IMR-90 (cell line): ENCODE results near the gene MEGF11. TPM values are rescaled to one million over a fixed set of nuclear protein-coding genes. Genes with fewer than 3 reads are reported as not detected.

Experiments
- ATAC-seq: fragments of 200-7000 bp; cut with Tn5 transposase; 2 replicates; pipeline ENCODE4 v1.9.1; 2020; ENCODE audit warnings: low read depth, mild to moderate bottlenecking, moderate library complexity
- BruUV-seq: library from RNA; stranded (reverse); fragments of 400-500 nt; replicated peaks from 2 replicates; lab custom pipeline; 2021; lab: Mats Ljungman, UMichigan
- CTCF ChIA-PET: fragments of 300-600 bp; formaldehyde crosslinking; extraction: SDS; loops from one replicate; lab custom pipeline; 2021; ENCODE audit warnings: antibody characterized with exemption; lab: Yijun Ruan, JAX
- POLR2A ChIA-PET: fragments of 300-600 bp; sonication (Branson Sonifier 250); formaldehyde crosslinking; loops from one replicate; lab custom pipeline; 2022; ENCODE audit warnings: antibody characterized with exemption; ENCODE audit not compliant: unreplicated experiment; lab: Charles Lee
- DNase-seq: peaks from one replicate; pipeline ENCODE4 v3.0.0; 2013
- H2AFZ ChIP-seq: replicated peaks from 2 replicates; pipeline ENCODE3; 2013; ENCODE audit warnings: low read length, mild to moderate bottlenecking; ENCODE audit not compliant: poor library complexity
- H2AK5ac ChIP-seq: 2 replicates; pipeline ENCODE4 v1.6.1; 2013; ENCODE audit warnings: low read depth, low read length, inconsistent platforms
- H2AK9ac ChIP-seq: replicated peaks from 2 replicates; pipeline ENCODE3; 2013; ENCODE audit warnings: mild to moderate bottlenecking, low read depth, low read length, moderate library complexity; ENCODE audit not compliant: poor library complexity
- H2BK120ac ChIP-seq: 2 replicates; pipeline ENCODE4 v1.6.1; 2013; ENCODE audit warnings: low read depth, low read length, inconsistent platforms
- H2BK15ac ChIP-seq: 3 replicates; pipeline ENCODE4 v1.6.1; 2013; ENCODE audit warnings: low read depth, low read length, inconsistent platforms
- H2BK20ac ChIP-seq: 2 replicates; pipeline ENCODE4 v1.6.1; 2013; ENCODE audit warnings: low read depth, mild to moderate bottlenecking, inconsistent platforms, low read length, moderate library complexity
- H2BK5ac ChIP-seq: 2 replicates; pipeline ENCODE4 v1.6.1; 2013; ENCODE audit warnings: mild to moderate bottlenecking, low read depth, low read length, inconsistent platforms; ENCODE audit not compliant: poor library complexity, severe bottlenecking
- H3K14ac ChIP-seq: replicated peaks from 2 replicates; pipeline ENCODE4 v1.6.1; 2013; ENCODE audit warnings: low read depth, low read length, inconsistent platforms
- H3K18ac ChIP-seq: 2 replicates; pipeline ENCODE4 v1.6.1; 2013; ENCODE audit warnings: low read depth, low read length, control low read depth
- H3K23ac ChIP-seq: 2 replicates; pipeline ENCODE4 v1.6.1; 2013; ENCODE audit warnings: low read depth, low read length, inconsistent platforms
- H3K27ac ChIP-seq: 2 replicates; pipeline ENCODE4 v1.5.1; 2013; ENCODE audit warnings: mild to moderate bottlenecking, control low read depth, low read length; ENCODE audit not compliant: insufficient read depth
- H3K27me3 ChIP-seq: 2 replicates; pipeline ENCODE4 v1.6.1; 2013; ENCODE audit warnings: low read length; ENCODE audit not compliant: control insufficient read depth, insufficient read depth
- H3K36me3 ChIP-seq: 2 replicates; pipeline ENCODE4 v1.6.1; 2013; ENCODE audit warnings: low read length, mixed read lengths; ENCODE audit not compliant: control insufficient read depth, insufficient read depth
- H3K4ac ChIP-seq: 2 replicates; pipeline ENCODE4 v1.6.1; 2013; ENCODE audit warnings: low read depth, low read length, inconsistent platforms
- H3K4me1 ChIP-seq: 2 replicates; pipeline ENCODE4 v1.6.1; 2013; ENCODE audit warnings: low read length, mixed read lengths; ENCODE audit not compliant: control insufficient read depth, insufficient read depth
- H3K4me2 ChIP-seq: 2 replicates; pipeline ENCODE4 v1.6.1; 2013; ENCODE audit warnings: low read depth, mild to moderate bottlenecking, control low read depth, low read length, moderate library complexity
- H3K4me3 ChIP-seq: 2 replicates; pipeline ENCODE4 v1.5.1; 2013; ENCODE audit warnings: low read depth, mild to moderate bottlenecking, control low read depth, low read length, moderate library complexity; ENCODE audit not compliant: insufficient read depth
- H3K56ac ChIP-seq: 2 replicates; pipeline ENCODE4 v1.6.1; 2013; ENCODE audit warnings: low read length, inconsistent platforms; ENCODE audit not compliant: insufficient read depth; ENCODE audit errors: extremely low read depth
- H3K79me1 ChIP-seq, 2 experiments: 2 replicates each; pipeline ENCODE4 v1.6.1; 2013; ENCODE audit warnings: low read length in 2 of 2, inconsistent platforms in 1 of 2, low read depth in 1 of 2
- H3K9ac ChIP-seq: 2 replicates; pipeline ENCODE4 v1.6.1; 2013; ENCODE audit warnings: low read depth, low read length, control low read depth
- H3K9me1 ChIP-seq: 2 replicates; pipeline ENCODE4 v1.6.1; 2013; ENCODE audit warnings: low read length, inconsistent platforms; ENCODE audit not compliant: insufficient read depth
- H3K9me3 ChIP-seq: 2 replicates; pipeline ENCODE4 v1.6.1; 2013; ENCODE audit warnings: low read length; ENCODE audit not compliant: control insufficient read depth, insufficient read depth
- H4K20me1 ChIP-seq: 2 replicates; pipeline ENCODE4 v1.6.1; 2013; ENCODE audit warnings: low read length, inconsistent platforms; ENCODE audit not compliant: insufficient read depth
- H4K5ac ChIP-seq: 2 replicates; pipeline ENCODE4 v1.6.1; 2013; ENCODE audit warnings: mild to moderate bottlenecking, low read depth, low read length, control low read depth
- H4K8ac ChIP-seq, 2 experiments: 2 replicates each; pipeline ENCODE4 v1.6.1; 2013; ENCODE audit warnings: low read depth in 2 of 2, low read length in 2 of 2, control low read depth in 1 of 2, inconsistent platforms in 1 of 2
- H4K91ac ChIP-seq: 2 replicates; pipeline ENCODE4 v1.6.1; 2013; ENCODE audit warnings: low read depth, low read length, inconsistent platforms; ENCODE audit not compliant: insufficient read depth
- CTCF ChIP-seq: conservative IDR thresholded peaks from 2 replicates; pipeline ENCODE4 v1.5.1; 2012; ENCODE audit warnings: mild to moderate bottlenecking, low read depth, low read length, improper control_type of control experiment
- MAFK ChIP-seq: IDR thresholded peaks from 2 replicates; pipeline ENCODE4 v1.6.1; 2012; ENCODE audit warnings: low read depth, low read length, improper control_type of control experiment
- MXI1 ChIP-seq: IDR thresholded peaks from 2 replicates; pipeline ENCODE4 v1.6.1; 2012; ENCODE audit warnings: low read depth, mild to moderate bottlenecking, low read length, moderate library complexity, borderline replicate concordance
- RFX5 ChIP-seq: IDR thresholded peaks from 2 replicates; pipeline ENCODE4 v1.8.0; 2012; ENCODE audit warnings: low read depth, mild to moderate bottlenecking, low read length, moderate library complexity
- whole genome bisulfite sequencing, 2 experiments: methylation state at CpG; one replicate each; pipeline versions ENCODE4 v1.1.5 to v1.1.7; 2013; ENCODE audit warnings: missing lambda C conversion rate in 2 of 2; ENCODE audit not compliant: insufficient read length in 1 of 2; ENCODE audit errors: extremely low coverage in 2 of 2; 5-methylcytosine and 5-hydroxymethylcytosine counted together
- dilution Hi-C: fragments of 300-500 bp; cut with HindIII; formaldehyde crosslinking; loops from one replicate; pipeline ENCODE4 v1.14.3; 2018; ENCODE audit warnings: low sequenced_read_pairs; ENCODE audit not compliant: unreplicated experiment
- in situ Hi-C: fragments of 300-500 bp; cut with MboI; formaldehyde crosslinking; loops from 3 replicates; pipeline ENCODE4 v1.14.3; 2019; ENCODE audit warnings: low sequenced_read_pairs, inconsistent platforms, mixed read lengths
- intact Hi-C: fragments of 100-400 bp; cut with micrococcal nuclease; formaldehyde crosslinking; loops from 2 replicates; pipeline ENCODE4 v1.10.0; 2022
- polyA plus RNA-seq, 3 experiments: library from polyadenylated mRNA; depleted of rRNA; stranded (reverse); fragments of >200 nt; gene quantifications; 2 replicates each; pipeline ENCODE4 v1.2.3, GENCODE V29; 2012; ENCODE audit warnings: low replicate concordance in 1 of 3
- total RNA-seq: library from RNA; depleted of rRNA; stranded (reverse); fragments of >200 nt; gene quantifications from 2 replicates; pipeline ENCODE4 v1.2.3, GENCODE V29; 2012

Gene MEGF11
- total and polyA plus RNA-seq, 2 of the 4 experiments (the other 2 are of a cell fraction): not detected

GRCh38 chr15:66100761-66101160 lies 152.8 kb downstream of the MEGF11 start:
- 80% methylated on average over 5 of the region's 10 CpGs; no CpG with 5 or more reads in 1 of the 2 experiments for WGBS, 2 experiments
- no peak overlapping the region for H3K14ac ChIP-seq

More at GRCh38 chr15:66100761-66101160, 152.8 kb downstream of the MEGF11 start:
- H3K18ac ChIP-seq: no peak overlapping the region
- peaks cover 53% of the 10 kb centered on the region for H3K27me3 ChIP-seq
- H4K8ac ChIP-seq: no peak overlapping the region
- no peaks in the 10 kb centered on the region for H3K9me1 ChIP-seq
- H3K9ac ChIP-seq: no peak overlapping the region
- no peak overlapping the region for H3K4me3 ChIP-seq
- H3K56ac ChIP-seq: no peak overlapping the region
- dilution Hi-C loops (no loop called here), intact Hi-C loops (no loop called here), in situ Hi-C loops (no loop called here)
- H2BK5ac ChIP-seq: no peak overlapping the region
- H3K23ac ChIP-seq: no peak overlapping the region
- no peak overlapping the region for H4K91ac ChIP-seq
- H2AK5ac ChIP-seq: no peak overlapping the region
- no peak overlapping the region for H2BK15ac ChIP-seq
- no peak overlapping the region for H4K5ac ChIP-seq
- no peak overlapping the region for H3K4ac ChIP-seq
- no peak overlapping the region for H3K27ac ChIP-seq
- TF ChIP-seq CTCF (no peak), MXI1 (no peak), MAFK (no peak), RFX5 (no peak)
- no peaks in the 10 kb centered on the region for H4K20me1 ChIP-seq
- H3K79me1 ChIP-seq: no peaks in the 10 kb centered on the region
- no peak overlapping the region for H2AFZ ChIP-seq
- ChIA-PET POLR2A (no interaction called here), CTCF (no interaction called here)
- H2BK120ac ChIP-seq: no peak overlapping the region
- H3K4me1 ChIP-seq: no peaks in the 10 kb centered on the region
- no peaks in the 10 kb centered on the region for H3K9me3 ChIP-seq
- H2BK20ac ChIP-seq: no peak overlapping the region
- BruUV-seq: no TSS peak
- H3K4me2 ChIP-seq: no peak overlapping the region
- H2AK9ac ChIP-seq: no peak overlapping the region
- DNase-seq (no peak), ATAC-seq (no peak)
- no peaks in the 10 kb centered on the region for H3K36me3 ChIP-seq
